LNCaP clone FGC (cell line): ENCODE data around the gene SOX9.

ENCODE experiments used
- DNase-seq: peaks from one replicate; pipeline ENCODE4 v3.0.0-alpha.2; 2011; ENCODE audit warnings: low read depth
- H3K4me3 ChIP-seq: 2 replicates; pipeline ENCODE4 v1.5.1; 2011; ENCODE audit warnings: mild to moderate bottlenecking, low read depth, low read length, control low read depth
- CTCF ChIP-seq: IDR thresholded peaks from 2 replicates; pipeline ENCODE4 v1.5.1; 2012; ENCODE audit warnings: mild to moderate bottlenecking; ENCODE audit not compliant: control insufficient read depth, insufficient read depth; ENCODE audit errors: extremely low read depth

SOX9 gene

GRCh38 chr17:72117535-72118334 is 3.1 kb upstream of the SOX9 start:
- no peak for DNase-seq
- TF ChIP-seq CTCF, result no peak
- no peak overlapping the region for H3K4me3 ChIP-seq

GRCh38 chr17:72118335-72119076 is 2.3 kb upstream of the SOX9 start:
- TF ChIP-seq CTCF, result peak; percentile 76
- DNase-seq, result peak; percentile 36
- H3K4me3 ChIP-seq, result no peak overlapping the region

GRCh38 chr17:72119077-72119872 is 1.5 kb upstream of the SOX9 start:
- DNase-seq, result no peak
- H3K4me3 ChIP-seq, result no peak overlapping the region
- TF ChIP-seq CTCF, result no peak

- no peak for TF ChIP-seq CTCF
- DNase-seq, result no peak
- no peak overlapping the region for H3K4me3 ChIP-seq
Observed at GRCh38 chr17:72119873-72120641, 763 bp upstream of the SOX9 start.

- H3K4me3 ChIP-seq, result peak overlapping the region; percentile 65
- peak; percentile 30 for DNase-seq
- peak; percentile 9; the same call in 1 of the 2 replicates for TF ChIP-seq CTCF
Observed at GRCh38 chr17:72121164-72122009, 567 bp downstream of the SOX9 start.
